Subcutaneous preadipocyte (primary cell): ENCODE data around the gene AKR1C8. TPM values are rescaled to one million over a fixed set of nuclear protein-coding genes. Genes with fewer than 3 reads are reported as not detected.

Source experiments
- total RNA-seq: library from RNA; depleted of rRNA; stranded (reverse); fragments of >200 nt; gene quantifications from 2 replicates; pipeline ENCODE4 v1.2.3, GENCODE V29; 2012

Gene AKR1C8
- not detected in 2 replicates for total RNA-seq

DNA sequence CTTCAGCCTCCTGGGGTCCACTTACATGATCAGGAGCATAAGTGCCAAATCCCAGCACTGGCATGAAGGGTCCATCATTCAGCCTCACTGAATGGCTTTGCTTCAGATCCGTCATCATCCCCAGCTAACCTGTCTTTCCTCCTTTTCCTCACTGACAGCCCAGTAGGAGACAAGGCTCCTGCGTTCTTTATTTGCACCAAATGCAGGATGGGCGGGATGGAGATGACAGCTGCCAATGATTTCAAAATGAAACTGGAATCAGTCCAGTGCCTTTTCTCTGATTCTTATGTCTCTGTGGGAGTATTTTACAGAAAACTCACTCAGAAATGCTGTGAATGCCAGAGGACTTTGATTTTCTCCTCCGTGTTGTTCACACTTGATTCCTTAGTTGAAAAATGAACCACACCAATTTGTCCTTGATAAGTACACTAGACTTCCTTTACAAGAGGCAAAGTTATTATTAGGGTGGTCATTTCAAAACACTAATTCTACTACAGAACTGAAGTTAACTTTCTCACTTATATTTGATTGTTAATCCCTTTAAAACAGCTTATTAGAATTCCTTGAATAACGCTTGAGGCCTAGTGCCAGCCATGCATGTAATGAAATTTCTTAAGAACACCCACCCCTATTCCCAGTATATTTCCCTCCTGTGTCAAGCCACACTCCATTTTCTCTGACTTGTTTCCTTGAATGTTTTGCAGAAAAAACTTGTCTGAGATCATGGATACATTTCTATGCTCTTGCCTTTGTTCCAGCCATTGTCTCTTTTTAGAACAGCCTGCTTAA lies at the start of gene AKR1C8:
Gene AKR1C8 (minus strand): TSS at position 164 of the 789 bp plus-strand sequence. CDS start 46 bp downstream, at position 118.

DNA sequence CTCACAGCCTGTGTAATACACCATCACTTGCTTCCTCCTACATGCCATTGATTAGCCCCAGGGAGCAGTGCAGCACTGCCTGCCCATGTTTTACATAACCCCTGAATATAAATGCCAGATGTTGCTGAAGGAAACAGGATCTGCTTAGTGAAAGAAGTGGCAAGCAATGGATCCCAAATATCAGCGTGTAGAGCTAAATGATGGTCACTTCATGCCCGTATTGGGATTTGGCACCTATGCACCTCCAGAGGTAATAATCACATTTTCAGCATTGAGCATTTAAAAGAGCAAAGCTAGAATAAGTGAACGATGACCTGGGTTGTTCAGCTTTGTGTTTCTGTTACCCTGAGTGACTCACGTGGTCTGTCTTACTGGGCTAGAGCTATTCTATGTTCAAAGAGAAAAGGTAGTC lies 11.8 kb upstream of the AKR1C8 start, which contains the start of gene AKR1C4:
Gene AKR1C4 (plus strand): TSS at position 136 of the 412 bp plus-strand sequence. CDS start 31 bp downstream, at position 167.

Other genes starting within 250 kb of the AKR1C8 start
- 216 and 715 TPM in 2 replicates for gene AKR1C1, start 221.7 kb downstream of the AKR1C8 start, total RNA-seq
- 93.0 and 97.0 TPM in 2 replicates for gene AKR1C2, start 181.3 kb downstream of the AKR1C8 start, total RNA-seq
- gene AKR1C3, start 90.7 kb downstream of the AKR1C8 start, total RNA-seq, result 139 and 258 TPM in 2 replicates
- not detected in 2 replicates for gene AKR1C4, start 11.7 kb upstream of the AKR1C8 start, total RNA-seq
- gene UCN3, start 179.8 kb upstream of the AKR1C8 start, total RNA-seq, result not detected in 2 replicates
- gene TUBAL3, start 219.7 kb upstream of the AKR1C8 start, total RNA-seq, result not detected in 2 replicates
- gene NET1, start 227.4 kb upstream of the AKR1C8 start, total RNA-seq, result 11.4 and 24.8 TPM in 2 replicates